ENCODE results near the gene HMCN2.

DNA sequence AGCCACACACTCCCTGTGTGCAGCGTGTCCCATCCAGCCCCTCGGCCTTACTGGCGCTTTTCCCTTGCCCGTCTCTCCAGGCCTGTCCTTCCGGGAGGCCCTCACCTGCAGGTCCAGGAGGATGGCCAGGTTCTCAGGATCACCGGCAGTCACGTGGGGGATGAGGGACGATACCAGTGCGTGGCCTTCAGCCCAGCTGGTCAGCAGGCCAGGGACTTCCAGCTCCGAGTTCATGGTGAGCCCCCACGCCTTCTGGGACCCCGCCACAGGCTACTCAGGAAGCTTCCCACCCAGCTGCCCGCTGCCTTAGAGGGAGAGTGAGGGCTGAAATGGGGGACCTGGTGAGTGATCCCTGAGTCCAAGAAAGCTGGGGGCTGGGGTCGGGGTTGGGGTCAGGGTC, 85.8 kb downstream of the HMCN2 start:
- TF ChIP-seq, protein P1, sequence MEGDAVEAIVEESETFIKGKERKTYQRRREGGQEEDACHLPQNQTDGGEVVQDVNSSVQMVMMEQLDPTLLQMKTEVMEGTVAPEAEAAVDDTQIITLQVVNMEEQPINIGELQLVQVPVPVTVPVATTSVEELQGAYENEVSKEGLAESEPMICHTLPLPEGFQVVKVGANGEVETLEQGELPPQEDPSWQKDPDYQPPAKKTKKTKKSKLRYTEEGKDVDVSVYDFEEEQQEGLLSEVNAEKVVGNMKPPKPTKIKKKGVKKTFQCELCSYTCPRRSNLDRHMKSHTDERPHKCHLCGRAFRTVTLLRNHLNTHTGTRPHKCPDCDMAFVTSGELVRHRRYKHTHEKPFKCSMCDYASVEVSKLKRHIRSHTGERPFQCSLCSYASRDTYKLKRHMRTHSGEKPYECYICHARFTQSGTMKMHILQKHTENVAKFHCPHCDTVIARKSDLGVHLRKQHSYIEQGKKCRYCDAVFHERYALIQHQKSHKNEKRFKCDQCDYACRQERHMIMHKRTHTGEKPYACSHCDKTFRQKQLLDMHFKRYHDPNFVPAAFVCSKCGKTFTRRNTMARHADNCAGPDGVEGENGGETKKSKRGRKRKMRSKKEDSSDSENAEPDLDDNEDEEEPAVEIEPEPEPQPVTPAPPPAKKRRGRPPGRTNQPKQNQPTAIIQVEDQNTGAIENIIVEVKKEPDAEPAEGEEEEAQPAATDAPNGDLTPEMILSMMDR (IDR thresholded peaks at IDR 0.05; ENCODE audit: poor library complexity) = no peak
- TF ChIP-seq EZH2 (IDR thresholded peaks at IDR 0.05; ENCODE audit: borderline replicate concordance) = no peak

All from hepatocyte (in vitro differentiated cells).